ENCODE data around the gene STK4.

STK4 gene

DNA sequence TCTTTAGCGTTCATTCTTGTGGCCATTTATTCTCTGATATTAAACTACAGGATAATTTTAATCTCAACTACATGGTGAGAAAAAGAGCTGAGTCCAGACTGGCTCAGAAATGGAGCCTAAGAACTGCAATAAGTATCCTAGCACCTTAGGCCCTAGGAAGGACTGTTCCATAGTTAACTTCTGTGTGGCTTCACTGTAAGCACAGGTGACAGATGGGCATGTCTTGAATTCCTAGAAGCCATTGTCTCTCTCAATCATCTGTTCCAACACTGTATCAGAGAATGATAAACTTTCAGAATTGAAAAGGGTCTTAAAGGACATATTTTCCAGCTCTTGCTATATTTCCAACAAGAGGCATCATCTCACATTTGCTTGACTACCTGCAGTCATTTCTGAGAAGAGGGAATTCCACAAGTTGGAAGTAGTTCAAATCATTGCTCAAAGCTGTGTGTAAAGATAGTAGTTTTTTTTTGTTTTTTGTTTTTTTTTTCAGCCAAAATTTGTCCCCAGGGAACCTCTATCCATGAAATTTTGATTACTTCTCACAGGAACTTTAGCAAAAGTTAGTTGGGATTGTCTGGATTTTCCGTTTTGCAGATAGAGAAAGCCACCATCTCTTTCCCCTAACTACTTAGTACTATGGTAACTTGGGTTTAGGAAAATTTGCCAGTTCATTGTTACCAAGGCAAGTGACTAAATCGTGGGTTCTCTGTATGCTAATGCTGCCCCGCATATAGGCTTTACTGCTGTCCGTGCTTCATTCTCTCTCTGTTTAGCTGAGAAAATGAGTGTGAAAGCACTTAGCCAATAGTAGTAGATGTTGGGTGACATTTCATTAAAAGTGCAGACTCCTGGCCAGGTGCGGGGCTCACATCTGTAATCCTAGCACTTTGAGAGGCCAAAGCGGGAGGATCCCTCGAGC is 87.4 kb downstream of the STK4 start:
- H3K4me3 ChIP-seq, result no peak overlapping the region
- DNase-seq (ENCODE audit: low spot score), result no peak
- TF ChIP-seq, protein P1, sequence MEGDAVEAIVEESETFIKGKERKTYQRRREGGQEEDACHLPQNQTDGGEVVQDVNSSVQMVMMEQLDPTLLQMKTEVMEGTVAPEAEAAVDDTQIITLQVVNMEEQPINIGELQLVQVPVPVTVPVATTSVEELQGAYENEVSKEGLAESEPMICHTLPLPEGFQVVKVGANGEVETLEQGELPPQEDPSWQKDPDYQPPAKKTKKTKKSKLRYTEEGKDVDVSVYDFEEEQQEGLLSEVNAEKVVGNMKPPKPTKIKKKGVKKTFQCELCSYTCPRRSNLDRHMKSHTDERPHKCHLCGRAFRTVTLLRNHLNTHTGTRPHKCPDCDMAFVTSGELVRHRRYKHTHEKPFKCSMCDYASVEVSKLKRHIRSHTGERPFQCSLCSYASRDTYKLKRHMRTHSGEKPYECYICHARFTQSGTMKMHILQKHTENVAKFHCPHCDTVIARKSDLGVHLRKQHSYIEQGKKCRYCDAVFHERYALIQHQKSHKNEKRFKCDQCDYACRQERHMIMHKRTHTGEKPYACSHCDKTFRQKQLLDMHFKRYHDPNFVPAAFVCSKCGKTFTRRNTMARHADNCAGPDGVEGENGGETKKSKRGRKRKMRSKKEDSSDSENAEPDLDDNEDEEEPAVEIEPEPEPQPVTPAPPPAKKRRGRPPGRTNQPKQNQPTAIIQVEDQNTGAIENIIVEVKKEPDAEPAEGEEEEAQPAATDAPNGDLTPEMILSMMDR (IDR thresholded peaks at IDR 0.05), result no peak
- H3K27ac ChIP-seq, result peak overlapping the region in 1 of 2 donors; percentile 37

DNA sequence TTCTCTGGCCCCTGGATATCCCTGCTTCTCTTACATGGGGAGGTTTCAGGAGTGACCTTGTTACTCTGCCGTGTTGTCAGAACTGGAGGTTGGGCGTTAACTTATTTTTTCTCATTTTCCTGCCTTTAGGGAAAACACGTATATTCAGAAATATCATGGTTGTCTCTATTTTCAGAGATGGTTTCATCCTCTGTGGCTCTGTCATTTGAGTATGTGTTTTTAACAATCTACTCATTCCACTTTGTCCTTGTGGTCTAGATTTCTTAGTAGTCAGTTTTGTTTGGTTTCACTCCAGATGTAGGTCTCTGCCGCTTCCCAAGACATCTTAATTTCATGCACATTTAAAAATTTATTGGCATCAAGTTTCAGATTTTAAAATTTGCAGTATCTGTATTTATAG is 88.7 kb downstream of the STK4 start:
- Histone ChIP-seq H3K27ac (no peak overlapping the region), H3K4me3 (no peak overlapping the region)
- no peak for DNase-seq (ENCODE audit: low spot score)
- TF ChIP-seq, protein P1 (IDR thresholded peaks at IDR 0.05), result no peak

DNA sequence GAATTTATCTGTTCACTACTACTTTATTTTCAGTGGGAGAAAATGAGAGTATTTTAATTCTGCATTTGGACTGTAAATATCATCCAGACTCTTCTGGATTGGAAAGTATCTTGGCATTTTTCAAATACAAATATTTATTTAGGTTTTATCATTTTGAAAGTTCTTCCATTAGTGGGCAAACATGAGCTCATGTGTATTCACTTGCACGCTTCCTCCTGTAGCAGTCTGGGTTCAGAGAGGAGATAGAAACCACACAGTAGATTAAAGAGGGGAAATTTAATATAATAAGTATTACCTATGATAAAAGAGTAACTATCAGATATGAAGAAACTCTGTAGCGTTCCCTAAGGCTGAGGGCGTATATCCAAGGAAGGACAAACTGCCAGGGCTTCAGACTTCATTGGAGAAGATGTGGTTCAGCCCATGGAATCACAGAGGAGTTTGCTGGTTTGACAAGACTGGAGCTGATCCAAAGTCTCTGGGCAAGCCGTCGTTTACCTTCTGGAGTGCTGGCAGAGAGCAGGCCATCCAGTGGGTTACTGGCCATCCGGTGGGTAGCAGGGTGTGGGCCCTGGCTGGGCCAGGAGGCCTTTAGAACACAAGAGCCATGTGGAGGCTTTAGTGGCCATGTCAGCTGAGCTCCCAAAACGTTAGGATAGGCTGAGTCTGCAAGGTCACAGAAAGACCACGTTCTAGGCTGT is 90.3 kb downstream of the STK4 start:
- Histone ChIP-seq H3K4me3 (no peak overlapping the region), H3K27ac (no peak overlapping the region)
- TF ChIP-seq, protein P1 (IDR thresholded peaks at IDR 0.05), result no peak
- no peak for DNase-seq (ENCODE audit: low spot score)

DNA sequence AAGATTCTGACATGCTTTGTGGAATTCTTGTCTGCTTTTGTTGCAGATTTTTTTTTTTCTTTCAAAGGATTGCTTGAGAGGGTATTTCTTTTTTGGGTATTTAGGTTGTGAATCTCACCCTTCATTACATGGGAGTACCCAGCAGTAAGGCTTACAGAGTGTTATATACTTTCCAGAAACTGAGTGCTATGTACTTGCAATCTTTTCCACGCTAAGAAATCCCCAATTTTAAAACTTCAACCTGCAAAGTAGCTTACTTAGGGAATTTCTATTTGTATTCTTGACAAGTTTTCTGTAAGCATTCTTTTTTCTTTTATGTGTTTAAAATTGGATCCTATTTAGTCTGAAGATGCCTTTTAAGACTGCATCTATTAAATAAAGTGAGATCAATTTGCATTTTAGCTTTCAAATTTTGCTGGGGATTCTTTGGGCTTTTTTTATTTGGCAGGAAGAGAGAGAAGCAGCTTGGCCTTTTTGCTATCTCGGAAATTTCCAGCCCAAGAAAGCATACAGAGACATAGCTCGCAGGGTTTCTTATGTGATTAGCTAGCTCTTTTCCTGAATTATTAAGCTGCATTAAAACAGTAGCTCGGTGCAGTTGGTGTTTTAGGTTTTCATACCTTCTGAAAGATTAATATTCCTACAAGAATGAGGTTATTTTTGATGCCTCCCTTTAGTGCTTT is 92.0 kb downstream of the STK4 start:
- no peak for DNase-seq (ENCODE audit: low spot score)
- H3K4me3 ChIP-seq, result no peak overlapping the region
- no peak overlapping the region for H3K27ac ChIP-seq
- TF ChIP-seq, protein P1 (IDR thresholded peaks at IDR 0.05), result no peak

DNA sequence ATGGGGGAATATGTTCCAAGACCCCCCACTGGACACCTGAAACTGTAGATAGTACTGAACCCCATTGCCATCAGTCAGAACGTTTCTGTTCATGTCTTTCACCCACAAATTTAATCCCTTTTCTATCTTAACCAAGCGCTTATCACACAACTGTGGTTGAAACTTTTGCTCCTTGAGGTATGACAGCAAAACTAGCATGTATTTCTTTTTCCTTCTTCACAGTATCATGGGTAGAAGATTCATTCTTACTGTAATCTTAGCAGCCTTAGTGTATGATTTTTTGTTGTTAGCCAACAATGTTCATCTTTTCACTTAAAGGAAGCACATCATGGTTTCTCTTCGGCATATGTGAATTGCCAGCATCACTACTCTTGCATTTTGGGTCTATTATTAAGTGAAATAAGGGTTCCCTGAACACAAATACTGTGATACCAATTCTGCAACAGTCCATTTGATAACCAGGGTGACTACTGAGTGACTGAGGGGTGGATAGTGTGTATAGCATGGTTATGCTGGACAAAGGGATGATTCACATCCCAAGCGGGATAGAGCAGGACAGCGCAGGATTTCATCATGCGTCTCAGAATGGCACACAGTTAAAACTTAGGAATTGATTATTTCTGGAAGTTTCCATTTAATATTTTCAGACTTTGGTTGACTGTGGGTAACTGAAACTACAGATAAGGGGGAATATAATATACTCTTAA is 92.9 kb downstream of the STK4 start:
- DNase-seq (ENCODE audit: low spot score), result no peak
- H3K27ac ChIP-seq, result no peak overlapping the region
- TF ChIP-seq, protein P1 (IDR thresholded peaks at IDR 0.05), result no peak
- H3K4me3 ChIP-seq, result no peak overlapping the region

DNA sequence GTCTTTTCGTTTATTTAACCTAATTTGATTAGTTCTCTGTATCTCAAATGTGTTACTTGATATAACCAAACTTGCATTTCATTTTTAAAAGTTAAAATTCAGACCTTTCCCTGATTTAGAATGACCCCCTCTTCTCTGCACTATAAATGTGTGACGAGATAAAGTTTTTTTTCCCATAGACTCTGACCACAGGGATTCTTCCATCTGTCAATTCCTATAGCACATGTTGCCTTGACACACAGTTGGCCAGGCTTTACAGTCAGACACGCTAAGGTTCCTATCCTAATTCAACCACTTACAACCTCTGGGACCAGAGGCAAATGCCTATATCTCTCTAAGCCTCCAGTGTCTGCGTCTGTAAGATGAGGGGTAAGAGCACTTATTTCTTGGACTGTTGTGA is 94.0 kb downstream of the STK4 start:
- Histone ChIP-seq H3K27ac (no peak overlapping the region), H3K4me3 (no peak overlapping the region)
- DNase-seq (ENCODE audit: low spot score), result no peak
- TF ChIP-seq, protein P1 (IDR thresholded peaks at IDR 0.05), result no peak

Data from coronary artery (tissue), 2 donors.